Measurements from ENCODE around the gene TMEM9B. TPM values are rescaled to one million over a fixed set of nuclear protein-coding genes. Genes with fewer than 3 reads are reported as not detected.
A peak's percentile ranks its signal among the peaks of the same experiment; 100 is the strongest.
"Not testable (repeated sequence)": the region's sequence is repeated elsewhere in the genome, so short reads cannot be mapped to it uniquely, and the experiment has no call there.

TMEM9B gene
- total RNA-seq (2014; rRNA removed), result 46.2 and 47.3 TPM in 2 replicates
- polyA plus RNA-seq (2012), result 43.4 TPM

DNA sequence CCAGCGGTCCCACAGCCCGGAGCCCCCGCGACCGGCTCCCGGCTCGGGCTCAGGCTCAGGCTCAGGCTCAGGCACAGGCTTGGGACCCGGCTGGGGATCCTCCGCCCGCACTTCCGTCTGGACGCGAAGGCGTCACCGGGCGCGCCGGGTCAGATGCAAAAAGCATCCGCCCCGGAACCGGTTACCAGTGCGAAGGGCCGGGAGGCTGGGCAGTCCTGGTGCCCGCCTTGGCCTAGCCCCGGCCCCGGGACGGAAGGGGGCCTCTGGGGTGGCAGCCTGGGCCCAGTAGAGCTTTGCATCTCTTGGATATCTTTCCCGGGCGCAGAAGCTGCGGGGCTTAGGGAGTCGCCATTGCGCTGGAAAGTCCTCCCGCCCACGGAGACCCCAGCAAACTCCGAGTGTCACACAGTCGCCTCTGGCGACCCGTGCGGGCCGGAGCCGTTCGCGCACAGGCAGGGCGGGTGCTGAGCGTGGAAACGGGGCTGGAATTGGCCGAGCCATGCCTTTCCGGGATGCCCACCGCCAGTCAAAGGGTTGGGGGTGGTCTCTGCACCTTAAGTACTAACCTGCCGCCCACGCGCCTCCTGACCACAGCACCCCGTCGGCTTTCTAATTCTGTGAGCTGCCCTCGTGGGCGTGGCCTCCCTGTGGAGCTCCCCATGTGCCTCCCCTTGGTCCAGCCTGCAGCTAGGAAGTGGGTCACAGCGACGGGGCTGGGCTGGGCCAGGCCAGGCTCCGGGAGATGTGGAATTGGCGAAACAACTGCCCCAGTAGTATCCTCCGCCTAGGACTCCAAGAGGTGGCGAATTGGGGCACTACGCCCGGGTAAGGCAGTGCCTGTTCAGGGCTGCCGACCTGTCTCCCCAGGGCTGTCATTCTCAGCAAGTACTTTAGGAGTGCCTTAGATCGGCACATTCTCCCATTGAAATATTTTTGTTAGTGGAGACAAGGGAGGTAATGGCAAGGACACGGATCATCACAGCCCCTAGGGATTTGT is at the start of gene TMEM9B:
TMEM9B (minus strand) TSS at position 119 of the 997 bp plus-strand sequence. CDS start 129 bp downstream, outside the sequence.
- peak; percentile 91 for DNase-seq (ENCODE audit: low read depth)

DNA sequence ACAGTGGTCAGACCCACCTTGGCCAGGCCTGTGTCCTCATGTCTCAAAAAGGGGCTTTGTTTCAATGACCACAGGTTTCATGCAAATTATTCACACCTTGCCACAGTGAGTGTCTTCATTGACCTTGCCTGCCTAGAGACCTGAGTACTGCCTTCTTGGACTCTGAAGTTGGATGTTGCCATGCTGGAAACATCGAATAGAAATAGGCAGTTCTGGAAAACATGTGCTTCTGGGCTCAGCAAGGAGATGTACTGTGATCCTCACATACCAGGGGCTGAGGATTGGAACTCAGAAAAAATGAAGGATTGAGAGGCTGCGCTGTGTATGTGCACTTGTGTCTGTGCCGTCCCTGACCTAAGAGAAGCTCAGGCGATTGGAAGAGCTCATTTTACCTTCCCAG is 49.1 kb upstream of the TMEM9B start:
- no peak for DNase-seq (ENCODE audit: low read depth)

DNA sequence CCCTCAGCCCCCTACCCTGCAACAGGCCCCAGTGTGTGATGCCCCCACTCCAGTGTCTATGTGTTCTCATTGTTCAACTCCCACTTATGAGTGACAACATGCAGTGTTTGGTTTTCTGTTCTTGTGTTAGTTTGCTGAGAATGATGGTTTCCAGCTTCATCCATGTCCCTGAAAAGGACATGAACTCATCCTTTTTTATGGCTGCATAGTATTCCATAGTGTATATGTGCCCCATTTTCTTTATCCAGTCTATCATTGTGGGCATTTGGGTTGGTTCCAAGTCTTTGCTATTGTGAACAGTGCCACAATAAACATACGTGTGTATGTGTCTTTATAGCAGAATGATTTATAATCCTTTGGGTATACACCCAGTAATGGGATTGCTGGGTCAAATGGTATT is 45.3 kb upstream of the TMEM9B start:
- not testable (repeated sequence) for DNase-seq (ENCODE audit: low read depth)

- no peak for DNase-seq (ENCODE audit: low read depth)
Measured at GRCh38 chr11:9008661-9009060, 44.4 kb upstream of the TMEM9B start.

GRCh38 chr11:9008011-9008550 is 43.8 kb upstream of the TMEM9B start:
- no peak for DNase-seq (ENCODE audit: low read depth)

DNA sequence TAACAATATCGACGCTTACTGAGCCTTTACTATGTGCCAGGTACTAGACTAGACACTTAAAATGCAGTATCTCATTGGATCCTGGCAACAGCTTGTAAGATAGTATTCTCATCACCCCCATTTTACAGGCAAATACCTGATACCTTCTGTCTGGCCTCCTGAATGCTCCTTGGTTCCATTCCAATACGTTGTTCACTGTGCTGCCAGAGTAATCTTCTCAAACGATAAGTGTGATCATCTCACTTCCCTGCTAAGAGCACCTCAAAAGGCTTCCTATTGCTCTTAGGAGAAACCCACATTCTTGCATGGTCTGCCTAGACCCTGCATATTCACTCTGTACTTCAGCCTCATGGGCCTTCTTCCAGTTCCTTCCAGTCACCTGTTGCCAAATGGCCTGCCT is 40.8 kb upstream of the TMEM9B start:
- no peak for DNase-seq (ENCODE audit: low read depth)

DNA sequence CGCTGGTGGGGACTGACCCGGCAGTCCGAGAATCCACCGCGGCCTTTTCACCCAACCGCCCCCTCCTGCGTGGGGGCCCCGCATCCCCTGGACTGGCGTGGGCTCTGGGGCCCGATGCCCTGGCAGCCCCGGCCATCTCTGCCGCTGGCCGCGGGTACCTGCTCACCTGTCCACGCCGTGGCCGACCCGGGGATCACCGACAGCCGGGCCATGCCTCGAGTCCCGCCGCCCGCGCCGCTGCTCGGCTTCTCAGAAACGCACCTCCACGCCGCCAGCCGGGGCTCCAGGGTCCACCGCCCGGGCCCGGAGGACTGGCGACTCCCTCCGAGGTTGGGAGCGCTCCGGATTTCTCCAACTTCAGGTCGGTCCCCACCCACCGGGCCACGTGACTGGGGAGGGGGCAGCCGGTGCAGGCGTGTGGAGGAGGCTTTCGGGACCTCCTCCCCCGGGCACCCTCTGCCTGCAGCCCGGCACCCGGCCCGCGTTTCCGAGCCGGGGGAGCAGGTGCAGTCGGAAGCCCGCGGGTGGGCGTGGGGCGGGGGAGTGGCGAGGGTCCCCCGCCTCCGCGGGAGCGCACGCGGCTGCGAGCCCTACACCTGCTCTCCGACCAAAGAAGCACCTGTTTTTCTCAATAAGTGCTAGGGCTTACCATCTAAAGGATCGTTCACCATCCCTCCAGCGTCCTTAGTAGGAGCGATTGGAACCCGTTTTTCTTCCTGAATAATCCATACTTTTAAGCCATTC is 40.1 kb upstream of the TMEM9B start:
- DNase-seq (ENCODE audit: low read depth), result no peak

DNA sequence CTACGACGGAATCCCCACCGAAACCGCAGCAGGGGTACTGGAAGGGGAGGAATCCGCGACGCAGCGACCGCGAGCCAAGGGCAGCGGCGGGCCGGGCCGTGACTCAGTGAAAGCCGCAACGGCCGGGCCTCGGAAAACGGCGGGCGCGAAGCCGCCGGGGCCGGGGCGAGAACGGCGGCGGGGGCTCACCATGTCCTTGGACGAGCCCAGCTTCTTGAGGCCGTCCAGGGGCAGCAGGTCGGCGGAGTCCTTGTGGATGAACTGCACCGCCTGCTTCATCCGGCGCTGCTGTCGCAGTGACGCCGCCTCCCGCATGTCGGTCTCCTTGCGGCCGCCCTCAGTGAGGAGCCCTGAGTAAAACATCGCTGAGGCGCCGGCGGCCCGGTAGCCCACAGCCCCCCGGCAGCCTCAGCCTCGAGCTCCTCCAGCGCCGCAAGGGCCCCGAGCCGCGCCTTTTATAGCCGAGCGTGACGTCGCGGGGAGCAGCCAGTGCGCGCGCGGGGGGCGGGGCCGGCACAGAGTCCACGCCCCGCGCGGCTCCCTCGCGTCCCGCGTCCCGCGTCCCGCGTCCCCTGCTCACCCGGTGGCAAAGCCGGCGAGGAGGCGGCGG is 39.4 kb upstream of the TMEM9B start, which contains the start of gene NRIP3:
NRIP3 (minus strand) TSS at position 429 of the 610 bp plus-strand sequence; CDS start at position 363, 66 bp downstream.
- DNase-seq (ENCODE audit: low read depth), result peak; percentile 55

DNA sequence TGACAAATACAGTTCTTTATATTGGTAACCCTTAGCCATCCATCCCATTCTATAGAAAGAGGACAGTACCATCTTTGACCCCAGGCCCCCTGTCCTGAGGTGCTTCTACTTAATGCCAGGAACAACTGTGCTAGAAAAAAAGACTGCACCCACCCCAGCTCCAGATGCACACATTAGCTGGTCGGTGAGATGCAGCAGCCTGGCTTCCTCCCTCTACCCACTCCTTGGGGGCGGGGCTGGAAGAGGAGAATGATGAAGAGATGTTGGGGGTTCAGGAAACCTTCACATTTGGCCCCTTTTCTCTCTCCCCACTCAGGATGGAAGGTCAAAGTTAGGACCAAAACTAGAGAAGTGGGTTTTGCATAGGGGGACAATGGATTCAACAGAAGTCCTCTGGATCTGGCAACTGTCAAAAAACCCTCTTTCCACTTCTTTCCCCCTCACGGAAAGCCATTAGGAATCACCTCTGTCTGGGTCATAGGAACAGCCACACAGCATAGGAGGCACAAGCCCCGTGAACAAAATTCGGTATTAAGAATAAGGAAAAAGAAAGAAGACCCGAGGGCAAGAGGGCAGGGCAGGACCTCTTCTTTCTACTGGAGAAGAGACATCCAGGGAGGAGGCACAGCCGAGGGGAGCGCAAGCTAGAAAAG is 38.8 kb upstream of the TMEM9B start:
- no peak for DNase-seq (ENCODE audit: low read depth)

GRCh38 chr11:9001736-9002135 is 37.5 kb upstream of the TMEM9B start:
- DNase-seq (ENCODE audit: low read depth), result peak; percentile 83

GRCh38 chr11:8998017-8998416 is 33.8 kb upstream of the TMEM9B start:
- DNase-seq (ENCODE audit: low read depth), result no peak

- no peak for DNase-seq (ENCODE audit: low read depth)
Measured at GRCh38 chr11:8997451-8997850, 33.2 kb upstream of the TMEM9B start.

GRCh38 chr11:8989453-8989852 is 25.2 kb upstream of the TMEM9B start:
- peak; percentile 59 for DNase-seq (ENCODE audit: low read depth)

GRCh38 chr11:8988329-8989234 is 24.3 kb upstream of the TMEM9B start:
- DNase-seq (ENCODE audit: low read depth), result peak; percentile 56

DNA sequence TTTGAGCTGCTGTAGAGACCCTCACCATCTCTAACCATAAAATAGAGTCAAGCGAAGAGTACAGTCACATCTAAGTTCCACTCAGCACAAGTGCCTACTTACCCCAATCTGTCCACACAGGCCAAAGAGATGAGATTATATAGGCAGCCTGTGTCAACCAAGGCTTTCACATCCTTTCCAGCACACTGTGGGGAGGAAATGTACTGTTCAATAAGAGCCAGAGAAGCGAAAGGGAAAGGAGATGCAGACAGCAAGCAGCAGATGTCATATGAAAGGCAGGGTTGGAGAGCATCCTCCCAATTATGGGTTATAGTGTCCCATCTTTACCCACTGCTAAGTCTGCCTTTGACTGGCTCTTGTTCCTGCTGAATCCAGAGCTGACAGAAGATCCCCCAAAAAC is 23.2 kb upstream of the TMEM9B start:
- no peak for DNase-seq (ENCODE audit: low read depth)

- DNase-seq (ENCODE audit: low read depth), result not testable (repeated sequence)
Measured at GRCh38 chr11:8986772-8987171, 22.5 kb upstream of the TMEM9B start.

- DNase-seq (ENCODE audit: low read depth), result no peak
Measured at GRCh38 chr11:8985462-8985861, 21.2 kb upstream of the TMEM9B start.

DNA sequence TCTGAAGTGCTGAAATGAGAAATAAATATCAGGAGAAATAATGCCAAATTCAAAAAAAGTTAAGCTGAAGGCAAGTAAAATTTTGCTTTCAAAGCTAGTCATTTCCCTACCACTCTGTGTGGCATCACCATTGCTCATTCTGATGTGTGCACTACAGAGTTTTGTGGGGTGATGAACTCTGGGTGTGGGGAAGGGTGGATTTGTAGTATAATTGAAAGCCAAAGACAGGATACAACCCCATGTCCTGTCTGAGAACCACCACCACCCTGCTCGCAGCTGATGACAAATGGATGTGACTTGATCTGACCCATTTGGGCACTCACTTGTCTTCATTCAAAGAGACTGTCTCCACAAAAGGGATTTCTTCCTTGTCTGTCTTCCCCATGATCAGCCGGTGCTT is 19.3 kb upstream of the TMEM9B start:
- DNase-seq (ENCODE audit: low read depth), result no peak

- no peak for DNase-seq (ENCODE audit: low read depth)
Measured at GRCh38 chr11:8980485-8980884, 16.2 kb upstream of the TMEM9B start.

- DNase-seq (ENCODE audit: low read depth), result not testable (repeated sequence)
Measured at GRCh38 chr11:8979365-8979764, 15.1 kb upstream of the TMEM9B start.
